ENCODE data around the gene DELE1.

Gene DELE1

DNA sequence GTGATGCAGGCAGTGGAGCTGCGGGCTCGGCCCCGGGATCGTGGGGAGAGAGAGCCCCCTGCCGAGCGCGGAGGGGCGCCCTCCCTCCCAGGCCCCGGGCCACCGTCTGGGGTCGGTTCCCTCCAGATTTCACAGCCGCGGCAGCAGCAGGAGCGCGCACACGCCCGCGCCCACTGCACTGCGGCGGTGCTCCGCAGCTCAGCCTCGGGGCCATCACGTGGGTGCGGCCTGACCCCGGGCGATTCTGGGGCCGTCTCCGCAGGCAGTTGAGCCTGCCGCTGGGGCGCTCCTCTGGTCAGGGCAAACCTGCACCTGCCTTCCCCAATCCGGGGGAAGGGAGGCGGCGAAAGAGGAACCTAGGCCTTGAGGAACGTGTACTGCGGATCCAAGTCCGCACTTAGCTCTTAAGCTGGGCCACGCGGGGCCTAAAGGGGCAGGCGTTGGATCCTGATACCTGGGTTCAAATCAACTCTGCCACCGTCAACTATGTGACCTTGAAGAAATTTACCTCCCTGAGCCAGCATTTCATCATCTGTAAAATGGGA lies 9.4 kb upstream of the DELE1 start:
- POLR2A ChIA-PET = interaction anchor here (1.0 kb wide), 1 partner anchor 27 kb away, joined by 4 read pairs; no protein-coding TSS in a partner anchor
- peak; percentile 55 to 82 (median 74) for DNase-seq

DNA sequence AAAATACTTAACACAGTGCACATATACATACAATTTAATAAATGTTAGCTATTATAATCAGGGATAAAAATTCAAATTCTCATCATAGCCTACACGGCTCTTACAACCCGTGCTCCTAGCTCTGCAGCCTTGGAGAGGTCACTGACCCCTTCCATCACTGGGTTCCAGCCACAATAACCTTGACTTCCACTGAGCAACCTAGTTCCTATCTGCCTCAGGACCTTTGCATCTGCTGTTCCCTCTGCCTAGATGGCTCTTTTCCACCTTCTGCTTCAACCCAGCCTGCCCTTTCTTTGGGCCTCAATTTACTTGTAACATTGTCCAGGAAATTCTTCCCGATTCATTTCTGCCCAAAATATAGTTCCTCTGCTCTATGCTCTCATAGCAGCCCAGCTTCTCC lies 8.9 kb upstream of the DELE1 start:
- POLR2A ChIA-PET = interaction anchor here (1.0 kb wide), 1 partner anchor 26 kb away, joined by 4 read pairs; no protein-coding TSS in a partner anchor
- CTCF ChIA-PET = interaction anchor here (0.9 to 4.7 kb wide), 14 partner anchors 9 to 246 kb away, joined by 3 to 33 read pairs (median 5); partner anchors contain the start of genes DELE1 and RNF14
- Histone ChIP-seq H3K27me3 (replicated peaks in 2 of 5; ENCODE audit: control insufficient read depth in 4 of 5, insufficient read depth in 5 of 5, low read length in 4 of 5) (peaks cover 0 to 8% (median 4%) of the 10 kb centered on the region in 5 experiments), H3K27ac (ENCODE audit: insufficient read depth in 1 of 2, low read depth in 1 of 2, low read length in 2 of 2, poor library complexity in 1 of 2, severe bottlenecking in 2 of 2) (no peak overlapping the region), H3K4me3 (ENCODE audit: control insufficient read depth in 1 of 7, extremely low read depth in 1 of 7, insufficient read depth in 4 of 7, low read depth in 2 of 7, low read length in 6 of 7) (no peak overlapping the region), H3K4me1 (ENCODE audit: control extremely low read depth in 1 of 4, control insufficient read depth in 4 of 4, insufficient read depth in 4 of 4, low read length in 3 of 4) (peaks cover 5 to 14% (median 12%) of the 10 kb centered on the region in 4 experiments), H3K36me3 (ENCODE audit: control insufficient read depth in 4 of 4, insufficient read depth in 4 of 4, low read length in 3 of 4) (no peaks in the 10 kb centered on the region), H3K9me3 (ENCODE audit: control extremely low read depth in 1 of 5, control insufficient read depth in 4 of 5, insufficient read depth in 2 of 5, low read depth in 1 of 5, low read length in 4 of 5) (no peaks in the 10 kb centered on the region)
- 100% methylated on average over 2 of the region's 3 CpGs for WGBS (ENCODE audit: insufficient coverage)
- no peak for DNase-seq

More for the DNA sequence above, 9.4 kb upstream of the DELE1 start:
- WGBS (ENCODE audit: insufficient coverage) = 2% methylated on average over 30 of the region's 40 CpGs
- H3K9me3 ChIP-seq (ENCODE audit: control extremely low read depth in 1 of 5, control insufficient read depth in 4 of 5, insufficient read depth in 2 of 5, low read depth in 1 of 5, low read length in 4 of 5) = no peaks in the 10 kb centered on the region
- no peaks in the 10 kb centered on the region for H3K36me3 ChIP-seq (ENCODE audit: control insufficient read depth in 4 of 4, insufficient read depth in 4 of 4, low read length in 3 of 4)
- peaks cover 5 to 14% (median 12%) of the 10 kb centered on the region in 4 experiments for H3K4me1 ChIP-seq (ENCODE audit: control extremely low read depth in 1 of 4, control insufficient read depth in 4 of 4, insufficient read depth in 4 of 4, low read length in 3 of 4)
- H3K4me3 ChIP-seq (ENCODE audit: control insufficient read depth in 1 of 7, extremely low read depth in 1 of 7, insufficient read depth in 4 of 7, low read depth in 2 of 7, low read length in 6 of 7) = peak overlapping the region in 6 of 7 experiments; percentile 30 to 71 (median 58)
- CTCF ChIA-PET = interaction anchor here (1.0 to 4.7 kb wide), 12 partner anchors 8 to 246 kb away, joined by 3 to 33 read pairs (median 8); partner anchors contain the start of genes DELE1 and RNF14
- H3K27ac ChIP-seq (ENCODE audit: insufficient read depth in 1 of 2, low read depth in 1 of 2, low read length in 2 of 2, poor library complexity in 1 of 2, severe bottlenecking in 2 of 2) = no peak overlapping the region
- H3K27me3 ChIP-seq (replicated peaks in 2 of 5; ENCODE audit: control insufficient read depth in 4 of 5, insufficient read depth in 5 of 5, low read length in 4 of 5) = peaks cover 0 to 8% (median 4%) of the 10 kb centered on the region in 5 experiments

DNA sequence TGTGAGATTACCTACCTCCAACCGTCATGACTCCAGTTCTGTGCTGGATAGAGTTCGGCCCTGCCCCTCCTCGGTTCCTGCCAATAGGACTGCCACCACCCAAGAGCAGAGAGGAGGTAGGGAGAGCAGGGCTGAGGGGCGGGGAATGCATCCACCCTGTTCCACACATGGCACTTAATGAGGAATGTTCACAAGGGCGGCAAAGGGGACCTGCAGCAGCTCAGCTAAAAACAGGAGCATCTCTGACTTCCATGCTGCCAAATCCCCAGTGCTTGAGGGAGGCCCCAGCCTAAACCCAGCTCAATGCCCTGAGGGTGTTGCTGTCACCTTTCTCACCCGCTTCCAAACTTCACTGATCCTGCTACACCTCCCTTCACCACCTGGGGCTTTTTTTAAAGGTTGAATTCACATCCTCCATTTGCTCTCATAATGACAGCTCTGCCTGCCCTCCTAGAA lies 7.8 kb upstream of the DELE1 start:
- H3K4me1 ChIP-seq (ENCODE audit: control extremely low read depth in 1 of 4, control insufficient read depth in 4 of 4, insufficient read depth in 4 of 4, low read length in 3 of 4) = peaks cover 5 to 14% (median 12%) of the 10 kb centered on the region in 4 experiments
- POLR2A ChIA-PET = no interaction called here
- DNase-seq = peak in 1 of 3 donors; percentile 13
- WGBS (ENCODE audit: insufficient coverage) = 100% methylated on average over 3 of the region's 6 CpGs
- CTCF ChIA-PET = interaction anchor here (0.9 to 4.7 kb wide), 9 partner anchors 10 to 251 kb away, joined by 3 to 33 read pairs (median 3); no protein-coding TSS in a partner anchor
- no peaks in the 10 kb centered on the region for H3K9me3 ChIP-seq (ENCODE audit: control extremely low read depth in 1 of 5, control insufficient read depth in 4 of 5, insufficient read depth in 2 of 5, low read depth in 1 of 5, low read length in 4 of 5)
- H3K27ac ChIP-seq (ENCODE audit: insufficient read depth in 1 of 2, low read depth in 1 of 2, low read length in 2 of 2, poor library complexity in 1 of 2, severe bottlenecking in 2 of 2) = no peak overlapping the region
- no peak overlapping the region for H3K4me3 ChIP-seq (ENCODE audit: control insufficient read depth in 1 of 7, extremely low read depth in 1 of 7, insufficient read depth in 4 of 7, low read depth in 2 of 7, low read length in 6 of 7)
- H3K36me3 ChIP-seq (ENCODE audit: control insufficient read depth in 4 of 4, insufficient read depth in 4 of 4, low read length in 3 of 4) = no peaks in the 10 kb centered on the region
- peaks cover 0 to 8% (median 4%) of the 10 kb centered on the region in 5 experiments for H3K27me3 ChIP-seq (replicated peaks in 2 of 5; ENCODE audit: control insufficient read depth in 4 of 5, insufficient read depth in 5 of 5, low read length in 4 of 5)

DNA sequence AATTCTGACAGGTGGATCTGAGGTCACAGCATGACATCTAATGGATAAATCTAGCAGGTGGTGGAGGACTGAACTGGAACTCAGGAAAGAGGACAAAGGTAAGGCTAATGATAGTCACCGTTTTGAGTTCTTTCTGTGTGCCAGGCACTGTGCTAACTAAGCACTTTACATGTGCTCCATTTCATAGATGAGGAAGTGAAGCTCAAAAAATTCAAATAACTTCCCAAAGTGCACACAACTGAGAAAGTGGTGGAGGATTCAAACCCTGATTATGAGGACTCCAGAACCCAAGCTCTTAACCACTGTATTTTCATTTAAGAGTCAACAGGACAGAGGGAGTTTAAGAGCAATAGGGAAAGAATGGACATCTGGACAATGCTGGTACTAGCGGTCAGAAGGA lies 7.1 kb upstream of the DELE1 start:
- H3K27me3 ChIP-seq (replicated peaks in 2 of 5; ENCODE audit: control insufficient read depth in 4 of 5, insufficient read depth in 5 of 5, low read length in 4 of 5) = peaks cover 0 to 8% (median 4%) of the 10 kb centered on the region in 5 experiments
- peaks cover 5 to 14% (median 12%) of the 10 kb centered on the region in 4 experiments for H3K4me1 ChIP-seq (ENCODE audit: control extremely low read depth in 1 of 4, control insufficient read depth in 4 of 4, insufficient read depth in 4 of 4, low read length in 3 of 4)
- no peaks in the 10 kb centered on the region for H3K36me3 ChIP-seq (ENCODE audit: control insufficient read depth in 4 of 4, insufficient read depth in 4 of 4, low read length in 3 of 4)
- no peak for DNase-seq
- H3K27ac ChIP-seq (ENCODE audit: insufficient read depth in 1 of 2, low read depth in 1 of 2, low read length in 2 of 2, poor library complexity in 1 of 2, severe bottlenecking in 2 of 2) = no peak overlapping the region
- ChIA-PET POLR2A (no interaction called here), CTCF (interaction anchor here (0.9 to 4.7 kb wide), 7 partner anchors 11 to 252 kb away, joined by 3 to 33 read pairs (median 4); no protein-coding TSS in a partner anchor)
- H3K4me3 ChIP-seq (ENCODE audit: control insufficient read depth in 1 of 7, extremely low read depth in 1 of 7, insufficient read depth in 4 of 7, low read depth in 2 of 7, low read length in 6 of 7) = no peak overlapping the region
- WGBS (ENCODE audit: insufficient coverage) = 100% methylated on average over 2 of the region's 2 CpGs
- no peaks in the 10 kb centered on the region for H3K9me3 ChIP-seq (ENCODE audit: control extremely low read depth in 1 of 5, control insufficient read depth in 4 of 5, insufficient read depth in 2 of 5, low read depth in 1 of 5, low read length in 4 of 5)

DNA sequence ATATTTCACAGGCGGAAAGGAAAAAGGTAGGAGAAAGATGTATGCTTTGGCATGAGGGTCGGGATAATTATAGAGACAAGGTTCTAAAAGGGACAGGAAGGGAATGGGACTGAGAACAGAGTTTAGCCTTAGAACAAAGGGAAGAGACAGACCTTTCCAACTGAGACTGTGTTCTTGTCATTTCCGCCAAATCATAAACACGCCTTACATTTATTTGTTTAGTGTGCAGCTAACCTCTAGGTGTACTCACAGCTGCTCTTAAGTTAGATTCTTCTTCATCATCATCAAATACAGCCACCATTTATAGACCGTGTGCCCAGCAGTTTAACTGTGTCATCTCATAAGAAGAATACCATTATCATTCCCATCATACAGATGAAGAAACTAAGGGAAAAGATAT lies 5.9 kb upstream of the DELE1 start:
- ChIA-PET CTCF (interaction anchor here (1.0 to 4.7 kb wide), 5 partner anchors 14 to 226 kb away, joined by 4 to 33 read pairs (median 7); partner anchors contain the start of gene PCDH12), POLR2A (no interaction called here)
- peaks cover 5 to 14% (median 13%) of the 10 kb centered on the region in 4 experiments for H3K4me1 ChIP-seq (ENCODE audit: control extremely low read depth in 1 of 4, control insufficient read depth in 4 of 4, insufficient read depth in 4 of 4, low read length in 3 of 4)
- peaks cover 0 to 7% (median 4%) of the 10 kb centered on the region in 5 experiments for H3K27me3 ChIP-seq (replicated peaks in 2 of 5; ENCODE audit: control insufficient read depth in 4 of 5, insufficient read depth in 5 of 5, low read length in 4 of 5)
- DNase-seq = no peak
- H3K27ac ChIP-seq (ENCODE audit: insufficient read depth in 1 of 2, low read depth in 1 of 2, low read length in 2 of 2, poor library complexity in 1 of 2, severe bottlenecking in 2 of 2) = no peak overlapping the region
- no peak overlapping the region for H3K4me3 ChIP-seq (ENCODE audit: control insufficient read depth in 1 of 7, extremely low read depth in 1 of 7, insufficient read depth in 4 of 7, low read depth in 2 of 7, low read length in 6 of 7)
- H3K9me3 ChIP-seq (ENCODE audit: control extremely low read depth in 1 of 5, control insufficient read depth in 4 of 5, insufficient read depth in 2 of 5, low read depth in 1 of 5, low read length in 4 of 5) = no peaks in the 10 kb centered on the region
- H3K36me3 ChIP-seq (ENCODE audit: control insufficient read depth in 4 of 4, insufficient read depth in 4 of 4, low read length in 3 of 4) = no peaks in the 10 kb centered on the region
- WGBS (ENCODE audit: insufficient coverage) = 67% methylated on average over 3 of the region's 5 CpGs

DNA sequence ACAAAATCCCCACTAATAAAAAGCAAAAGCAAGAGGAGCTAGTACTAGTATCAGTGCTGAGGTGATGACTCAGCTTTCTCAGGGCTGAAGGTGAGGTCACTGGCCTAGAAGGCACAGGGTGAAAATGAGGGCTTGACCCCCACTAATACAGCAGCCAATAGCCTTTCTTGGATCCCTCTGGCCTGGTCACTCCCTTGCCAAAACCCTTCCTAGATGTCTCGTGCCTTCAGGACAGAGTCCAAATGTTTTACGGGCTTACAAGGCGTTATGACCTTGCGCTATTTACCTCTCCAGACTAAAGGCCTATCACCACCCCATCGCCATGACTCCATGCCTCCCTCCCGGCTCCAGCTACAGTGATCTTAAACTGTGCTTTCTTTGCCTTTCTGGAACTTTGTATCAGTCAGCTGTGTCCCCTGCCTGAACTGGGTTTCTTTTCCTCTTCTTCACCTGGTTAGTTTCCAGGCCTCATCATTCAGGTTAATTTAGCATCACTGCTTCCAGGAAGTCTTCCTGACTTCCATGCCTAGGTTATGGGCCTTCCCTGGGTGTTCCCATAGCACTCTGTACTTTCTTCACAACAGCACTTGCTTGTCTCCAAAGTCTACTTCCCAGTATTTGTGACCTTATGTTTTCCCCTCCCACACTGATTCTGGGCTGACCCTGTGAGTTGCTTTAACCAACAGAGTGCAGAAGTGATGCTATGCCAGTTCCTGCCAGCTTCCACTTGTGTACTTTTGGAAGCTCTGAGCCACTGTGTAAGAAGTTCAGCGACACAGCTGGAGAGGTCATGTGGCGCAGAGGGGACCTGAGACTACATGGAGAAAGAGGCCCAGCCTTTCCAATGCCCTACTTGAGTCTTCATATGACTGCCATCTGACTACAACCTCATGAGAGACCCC lies 4.2 kb upstream of the DELE1 start:
- POLR2A ChIA-PET = no interaction called here
- Histone ChIP-seq H3K27me3 (replicated peaks in 2 of 5; ENCODE audit: control insufficient read depth in 4 of 5, insufficient read depth in 5 of 5, low read length in 4 of 5) (no peaks in the 10 kb centered on the region), H3K36me3 (ENCODE audit: control insufficient read depth in 4 of 4, insufficient read depth in 4 of 4, low read length in 3 of 4) (no peaks in the 10 kb centered on the region), H3K9me3 (ENCODE audit: control extremely low read depth in 1 of 5, control insufficient read depth in 4 of 5, insufficient read depth in 2 of 5, low read depth in 1 of 5, low read length in 4 of 5) (no peaks in the 10 kb centered on the region), H3K4me3 (ENCODE audit: control insufficient read depth in 1 of 7, extremely low read depth in 1 of 7, insufficient read depth in 4 of 7, low read depth in 2 of 7, low read length in 6 of 7) (no peak overlapping the region), H3K4me1 (ENCODE audit: control extremely low read depth in 1 of 4, control insufficient read depth in 4 of 4, insufficient read depth in 4 of 4, low read length in 3 of 4) (peaks cover 5 to 15% (median 12%) of the 10 kb centered on the region in 4 experiments), H3K27ac (ENCODE audit: insufficient read depth in 1 of 2, low read depth in 1 of 2, low read length in 2 of 2, poor library complexity in 1 of 2, severe bottlenecking in 2 of 2) (no peak overlapping the region)
- 95% methylated on average over 6 of the region's 8 CpGs for WGBS (ENCODE audit: insufficient coverage)
- CTCF ChIA-PET = interaction anchor here (0.5 to 2.0 kb wide), 5 partner anchors 38 to 301 kb away, joined by 3 to 7 read pairs (median 4); partner anchors contain the start of gene PCDH12
- DNase-seq = no peak

Data from common myeloid progenitor, CD34-positive (primary cell).